ENCODE measurements around the gene ARID4B. TPM values are rescaled to one million over a fixed set of nuclear protein-coding genes. Genes with fewer than 3 reads are reported as not detected.

Gene ARID4B
- total RNA-seq, 1 experiment from 2014 or later: 28.3 TPM

- Histone ChIP-seq H2AFZ (ENCODE audit: low read depth, low read length, poor library complexity, severe bottlenecking) (no peak overlapping the region), H3K4me3 (replicated peaks in 1 of 2; ENCODE audit: low read depth in 1 of 2, low read length in 2 of 2) (no peak overlapping the region), H3K27ac (ENCODE audit: low read depth, low read length) (no peak overlapping the region), H3K36me3 (ENCODE audit: control insufficient read depth in 1 of 2, insufficient read depth in 2 of 2, low read length in 2 of 2) (peaks cover 6 to 29% of the 10 kb centered on the region in 2 experiments; a peak in 3 of 4 replicates), H3K27me3 (ENCODE audit: insufficient read depth, low read length) (no peaks in the 10 kb centered on the region), H3K9ac (ENCODE audit: low read length) (no peak overlapping the region), H3K4me2 (ENCODE audit: low read length) (no peak overlapping the region), H4K20me1 (ENCODE audit: insufficient read depth) (no peaks in the 10 kb centered on the region), H3K9me3 (ENCODE audit: control insufficient read depth in 1 of 2, insufficient read depth in 1 of 2, low read depth in 1 of 2, low read length in 2 of 2) (no peaks in the 10 kb centered on the region), H3K9me2 (ENCODE audit: insufficient read depth) (no peaks in the 10 kb centered on the region), H3K79me2 (ENCODE audit: insufficient read depth, low read length) (no peaks in the 10 kb centered on the region; the same call in 1 of the 2 replicates), H3K4me1 (ENCODE audit: control insufficient read depth in 1 of 2, insufficient read depth in 2 of 2, low read length in 2 of 2) (no peaks in the 10 kb centered on the region)
- CTCF ChIA-PET: no interaction called here
- no TSS peak for BruUV-seq (replicated peaks)
- POLR2A ChIA-PET: interaction anchor here (0.6 to 1.6 kb wide), 2 partner anchors 11 to 16 kb away, joined by 3 read pairs; no protein-coding TSS in a partner anchor
- no peak for DNase-seq (ENCODE audit: low read depth, low spot score)
- RAD21 ChIA-PET (ENCODE audit: low non-redundant PET in 1 of 2, low total read pairs in 2 of 2, uncharacterized antibody in 2 of 2, unreplicated experiment in 2 of 2): no interaction called here
- no peak for ATAC-seq
- TF ChIP-seq REST (IDR thresholded peaks at IDR 0.05; ENCODE audit: low read depth) (no peak), SP1 (IDR thresholded peaks at IDR 0.05; ENCODE audit: low read depth) (no peak), EZH2phosphoT487 (IDR thresholded peaks at IDR 0.05; ENCODE audit: borderline replicate concordance) (no peak), POLR2AphosphoS5 (IDR thresholded peaks at IDR 0.05; ENCODE audit: low read depth, low read length) (no peak), EZH2 (IDR thresholded peaks at IDR 0.05) (no peak), CEBPB (IDR thresholded peaks at IDR 0.05; ENCODE audit: low read depth) (no peak), POLR2A (IDR thresholded peaks at IDR 0.05; ENCODE audit: borderline replicate concordance, extremely low read depth, insufficient read depth, insufficient read length) (no peak), ZBTB33 (IDR thresholded peaks at IDR 0.05; ENCODE audit: extremely low read depth, insufficient replicate concordance, low read length) (no peak), MAX (IDR thresholded peaks at IDR 0.05) (no peak), JUND (IDR thresholded peaks at IDR 0.05) (no peak), ELF1 (IDR thresholded peaks at IDR 0.05; ENCODE audit: borderline replicate concordance, low read depth) (no peak), CTCF (IDR thresholded peaks at IDR 0.05 in 2 of 3, conservative IDR thresholded peaks at IDR 0.05 in 1 of 3; ENCODE audit: borderline replicate concordance in 1 of 3, insufficient read depth in 1 of 3, low read depth in 2 of 3, low read length in 2 of 3) (no peak), RAD21 (IDR thresholded peaks at IDR 0.05; ENCODE audit: low read depth) (no peak), EGR1 (IDR thresholded peaks at IDR 0.05; ENCODE audit: low read depth) (no peak), SRF (IDR thresholded peaks at IDR 0.05; ENCODE audit: low read depth) (no peak), CBX3 (IDR thresholded peaks at IDR 0.05; ENCODE audit: low read depth) (no peak), YY1 (IDR thresholded peaks at IDR 0.05; ENCODE audit: extremely low read depth, insufficient replicate concordance, low read depth, low read length) (no peak)
- intact Hi-C loops (cut with micrococcal nuclease): no loop called here
Observed at GRCh38 chr1:235225299-235225698, 102.7 kb downstream of the ARID4B start.
